ENCODE measurements around the gene NEK10. TPM values are rescaled to one million over a fixed set of nuclear protein-coding genes. Genes with fewer than 3 reads are reported as not detected.

NEK10 gene
- total RNA-seq, 1 donor from 2014 or later, result 9.4 TPM

- intact Hi-C loops (cut with DNase I), result no loop called here
- no peak for TF ChIP-seq CTCF (IDR thresholded peaks at IDR 0.05)
- no peak for ATAC-seq
- Histone ChIP-seq H3K9me3 (no peaks in the 10 kb centered on the region), H3K4me1 (no peaks in the 10 kb centered on the region), H3K4me3 (no peak overlapping the region), H3K27ac (no peak overlapping the region), H3K36me3 (no peaks in the 10 kb centered on the region), H3K27me3 (ENCODE audit: low read depth) (no peaks in the 10 kb centered on the region)
- DNase-seq, result no peak
These were observed 280.1 kb downstream of the NEK10 start for GRCh38 chr3:27089068-27089467.

- DNase-seq, result no peak
- H3K27ac ChIP-seq, result no peak overlapping the region
- TF ChIP-seq CTCF (IDR thresholded peaks at IDR 0.05), result no peak
These were observed 283.1 kb downstream of the NEK10 start for GRCh38 chr3:27085829-27086730.

GRCh38 chr3:27081992-27082607, 287.1 kb downstream of the NEK10 start:
- DNase-seq (no peak), ATAC-seq (no peak)
- intact Hi-C loops (cut with DNase I), result no loop called here
- TF ChIP-seq CTCF (IDR thresholded peaks at IDR 0.05), result no peak
- no peak overlapping the region for H3K27ac ChIP-seq
- no peaks in the 10 kb centered on the region for H3K27me3 ChIP-seq (ENCODE audit: low read depth)
- H3K36me3 ChIP-seq, result no peaks in the 10 kb centered on the region
- H3K4me3 ChIP-seq, result no peak overlapping the region
- no peaks in the 10 kb centered on the region for H3K4me1 ChIP-seq
- H3K9me3 ChIP-seq, result no peaks in the 10 kb centered on the region

More at GRCh38 chr3:27085829-27086730, 283.1 kb downstream of the NEK10 start:
- H3K27me3 ChIP-seq (ENCODE audit: low read depth), result no peaks in the 10 kb centered on the region
- no peaks in the 10 kb centered on the region for H3K36me3 ChIP-seq
- no peaks in the 10 kb centered on the region for H3K9me3 ChIP-seq
- intact Hi-C loops (cut with DNase I), result no loop called here
- H3K4me1 ChIP-seq, result no peaks in the 10 kb centered on the region
- H3K4me3 ChIP-seq, result no peak overlapping the region
- no peak for ATAC-seq

- no peaks in the 10 kb centered on the region for H3K4me1 ChIP-seq
- no peak overlapping the region for H3K27ac ChIP-seq
- H3K9me3 ChIP-seq, result no peaks in the 10 kb centered on the region
- H3K4me3 ChIP-seq, result no peak overlapping the region
- ATAC-seq (no peak), DNase-seq (no peak)
- intact Hi-C loops (cut with DNase I), result no loop called here
- H3K36me3 ChIP-seq, result no peaks in the 10 kb centered on the region
- H3K27me3 ChIP-seq (ENCODE audit: low read depth), result no peaks in the 10 kb centered on the region
- no peak for TF ChIP-seq CTCF (IDR thresholded peaks at IDR 0.05)
These were observed 287.6 kb downstream of the NEK10 start for GRCh38 chr3:27081566-27081965.

- no peaks in the 10 kb centered on the region for H3K27me3 ChIP-seq (ENCODE audit: low read depth)
- H3K36me3 ChIP-seq, result no peaks in the 10 kb centered on the region
- H3K4me1 ChIP-seq, result no peaks in the 10 kb centered on the region
- DNase-seq (no peak), ATAC-seq (no peak)
- no peaks in the 10 kb centered on the region for H3K9me3 ChIP-seq
- no peak overlapping the region for H3K4me3 ChIP-seq
- H3K27ac ChIP-seq, result no peak overlapping the region
- intact Hi-C loops (cut with DNase I), result no loop called here
- no peak for TF ChIP-seq CTCF (IDR thresholded peaks at IDR 0.05)
These were observed 289.0 kb downstream of the NEK10 start for GRCh38 chr3:27080258-27080525.

Measured in lower lobe of right lung (tissue), 2 donors.